Smooth muscle cell (in vitro differentiated cells): Measurements from ENCODE around the gene DCHS2. TPM values are rescaled to one million over a fixed set of nuclear protein-coding genes. Genes with fewer than 3 reads are reported as not detected.

Experiments used
- DNase-seq: peaks from one replicate; lab custom pipeline; 2025; ENCODE audit not compliant: unreplicated experiment; lab: John Stamatoyannopoulos, UW
- H2AFZ ChIP-seq: fragments of 200-600 bp; sonication (generic); 2 replicates; pipeline ENCODE4 v1.6.0; 2016; ENCODE audit warnings: antibody characterized with exemption, low read depth, mild to moderate bottlenecking
- H3F3A ChIP-seq: fragments of 200-600 bp; sonication (generic); 2 replicates; pipeline ENCODE4 v1.6.0; 2017; ENCODE audit warnings: antibody characterized with exemption, low read depth
- H3K27ac ChIP-seq: fragments of 200-600 bp; sonication (generic); 2 replicates; pipeline ENCODE4 v1.5.1; 2016; ENCODE audit warnings: low read depth, mild to moderate bottlenecking
- H3K27me3 ChIP-seq: fragments of 200-600 bp; sonication (generic); 2 replicates; pipeline ENCODE4 v1.6.1; 2016; ENCODE audit warnings: low read depth, mild to moderate bottlenecking
- H3K36me3 ChIP-seq: fragments of 200-600 bp; sonication (generic); 2 replicates; pipeline ENCODE4 v1.5.1; 2016; ENCODE audit warnings: low read depth
- H3K4me1 ChIP-seq: fragments of 200-600 bp; sonication (generic); 2 replicates; pipeline ENCODE4 v1.5.1; 2016; ENCODE audit warnings: low read depth
- H3K4me2 ChIP-seq: fragments of 200-600 bp; sonication (generic); 2 replicates; pipeline ENCODE4 v1.6.0; 2016; ENCODE audit warnings: mild to moderate bottlenecking
- H3K4me3 ChIP-seq: fragments of 200-600 bp; sonication (generic); 2 replicates; pipeline ENCODE4 v1.5.1; 2016; ENCODE audit warnings: mild to moderate bottlenecking
- H3K79me2 ChIP-seq: fragments of 200-600 bp; sonication (generic); 2 replicates; pipeline ENCODE4 v1.6.0; 2016; ENCODE audit warnings: low read depth, mild to moderate bottlenecking
- H3K9ac ChIP-seq: fragments of 200-600 bp; sonication (generic); 2 replicates; pipeline ENCODE4 v1.6.0; 2016; ENCODE audit warnings: low read depth
- H3K9me3 ChIP-seq: fragments of 200-600 bp; sonication (generic); replicated peaks from 2 replicates; pipeline ENCODE4 v1.5.1; 2016; ENCODE audit warnings: low read depth
- H4K20me1 ChIP-seq: fragments of 200-600 bp; sonication (generic); 2 replicates; pipeline ENCODE4 v1.6.0; 2016; ENCODE audit warnings: low read depth
- CTCF ChIP-seq: fragments of 200-600 bp; sonication (generic); IDR thresholded peaks from 2 replicates; pipeline ENCODE4 v1.5.1; 2017; ENCODE audit warnings: borderline replicate concordance, mild to moderate bottlenecking, antibody characterized with exemption; ENCODE audit not compliant: insufficient read depth, poor library complexity, severe bottlenecking
- WGBS: methylation state at CpG from one replicate; pipeline ENCODE4 v1.1.7; 2016; ENCODE audit warnings: low lambda C conversion rate; 5-methylcytosine and 5-hydroxymethylcytosine counted together
- polyA plus RNA-seq: library from polyadenylated mRNA; unstranded; fragments of >200 nt; fragmentation: Nextera tagmentation; extraction: Ambion mirVana; gene quantifications from 2 replicates; pipeline ENCODE4 v1.2.1, GENCODE V29; 2016
- total RNA-seq: library from RNA; depleted of rRNA; stranded (reverse); fragments of >200 nt; gene quantifications from 2 replicates; pipeline ENCODE4 v1.2.3, GENCODE V29; 2014

Gene DCHS2
- total and polyA plus RNA-seq, 2 experiments from 2014 or later: 0.45 to 1.3 TPM

- no peak for TF ChIP-seq CTCF
- Histone ChIP-seq H3K36me3 (no peaks in the 10 kb centered on the region), H3K79me2 (no peaks in the 10 kb centered on the region), H2AFZ (no peak overlapping the region), H3K9ac (no peak overlapping the region), H3K27ac (no peak overlapping the region), H3K4me1 (no peaks in the 10 kb centered on the region), H3K9me3 (no peaks in the 10 kb centered on the region), H3K27me3 (no peaks in the 10 kb centered on the region), H4K20me1 (no peaks in the 10 kb centered on the region), H3K4me3 (no peak overlapping the region), H3F3A (no peaks in the 10 kb centered on the region), H3K4me2 (no peak overlapping the region)
- 88% methylated on average over 4 of the region's 4 CpGs for WGBS
- DNase-seq: no peak
Measured at GRCh38 chr4:154406018-154406795, 85.4 kb downstream of the DCHS2 start.

DNA sequence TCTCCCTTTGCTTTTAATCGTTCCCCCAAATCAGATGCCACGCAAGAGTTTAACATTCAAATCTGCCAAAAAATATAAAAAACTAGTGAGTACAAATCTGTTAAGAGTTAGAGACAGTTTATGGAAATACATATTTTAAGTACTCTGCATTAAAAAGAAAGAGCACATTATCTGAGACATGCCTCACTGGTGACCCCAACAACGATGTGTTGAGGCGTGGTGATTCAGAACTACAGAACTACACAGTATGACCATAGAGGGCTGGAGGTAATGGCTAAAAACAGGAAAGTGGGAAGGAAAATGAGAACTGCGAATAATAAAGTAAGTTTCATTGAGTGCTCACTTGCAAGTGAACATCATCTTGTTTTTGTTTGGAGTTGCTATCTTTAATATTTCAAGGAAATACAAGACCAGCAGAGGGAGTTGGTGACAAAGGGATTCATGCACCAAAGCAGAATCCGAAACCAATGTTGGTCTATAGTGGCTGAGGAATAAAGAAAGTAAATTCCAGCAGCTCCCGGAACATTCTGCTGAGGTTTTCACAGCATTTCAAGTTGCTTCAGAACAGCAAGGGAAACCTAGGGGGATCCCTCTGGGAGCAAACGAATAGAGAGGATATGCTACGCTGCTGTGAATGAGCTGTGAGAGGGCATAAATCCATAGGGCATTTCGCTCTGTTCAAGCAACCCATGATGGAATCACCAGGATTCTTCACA, 92.2 kb downstream of the DCHS2 start:
- Histone ChIP-seq H2AFZ (peak overlapping the region; percentile 75), H3K4me1 (no peaks in the 10 kb centered on the region), H4K20me1 (no peaks in the 10 kb centered on the region), H3K9me3 (no peaks in the 10 kb centered on the region), H3K4me3 (peak overlapping the region; percentile 32), H3K27me3 (peaks cover 15% of the 10 kb centered on the region), H3F3A (no peaks in the 10 kb centered on the region), H3K9ac (no peak overlapping the region), H3K27ac (no peak overlapping the region), H3K79me2 (no peaks in the 10 kb centered on the region), H3K36me3 (no peaks in the 10 kb centered on the region), H3K4me2 (peak overlapping the region; percentile 45)
- peak; percentile 39 for TF ChIP-seq CTCF
- WGBS: 84% methylated on average over 10 of the region's 10 CpGs
- no peak for DNase-seq

DNA sequence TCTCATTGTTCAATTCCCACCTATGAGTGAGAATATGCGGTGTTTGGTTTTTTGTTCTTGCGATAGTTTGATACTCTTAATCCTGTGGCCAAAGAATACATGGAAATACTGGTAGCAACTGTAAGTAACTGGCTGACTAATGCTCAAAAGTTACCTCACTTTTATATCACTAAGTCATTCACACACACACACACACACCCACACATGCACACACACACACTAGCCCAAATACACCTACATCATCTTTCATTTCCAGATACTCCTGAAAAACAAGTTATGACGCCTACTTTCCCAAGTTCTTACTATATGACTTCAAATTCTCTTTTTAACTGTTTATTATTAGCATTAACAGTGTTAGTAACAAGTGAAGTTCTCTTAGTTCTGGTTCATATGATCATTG, 101.3 kb downstream of the DCHS2 start:
- no peak overlapping the region for H3K4me2 ChIP-seq
- H3K9me3 ChIP-seq: no peaks in the 10 kb centered on the region
- no peak overlapping the region for H3K27ac ChIP-seq
- no peak overlapping the region for H3K9ac ChIP-seq
- no peaks in the 10 kb centered on the region for H3F3A ChIP-seq
- H3K4me3 ChIP-seq: no peak overlapping the region
- H3K79me2 ChIP-seq: no peaks in the 10 kb centered on the region
- no peaks in the 10 kb centered on the region for H4K20me1 ChIP-seq
- H3K27me3 ChIP-seq: peaks cover 2% of the 10 kb centered on the region
- no peak for DNase-seq
- H2AFZ ChIP-seq: no peak overlapping the region
- H3K4me1 ChIP-seq: no peaks in the 10 kb centered on the region
- 82% methylated on average over 3 of the region's 3 CpGs for WGBS
- no peaks in the 10 kb centered on the region for H3K36me3 ChIP-seq
- no peak for TF ChIP-seq CTCF
